HL-60 (cell line): ENCODE data around the gene NXPH4.
A peak's percentile ranks its signal among the peaks of the same experiment; 100 is the strongest.

Experiments
- DNase-seq, 2 experiments: peaks; one replicate each; pipeline ENCODE4 v3.0.0-alpha.2; 2010 to 2020; ENCODE audit warnings: low read depth in 1 of 2, low spot score in 1 of 2
- H3K27ac ChIP-seq: fragments of 250-450 bp; sonication (Bioruptor Pico); replicated peaks from 2 replicates; pipeline ENCODE4 v1.5.1; 2020; ENCODE audit warnings: mild to moderate bottlenecking, moderate library complexity
- H3K27me3 ChIP-seq: fragments of 250-450 bp; sonication (Bioruptor Pico); 2 replicates; pipeline ENCODE4 v1.5.1; 2021; ENCODE audit warnings: mild to moderate bottlenecking, moderate library complexity; ENCODE audit not compliant: insufficient read depth, poor library complexity, severe bottlenecking
- H3K4me3 ChIP-seq: replicated peaks from 2 replicates; pipeline ENCODE4 v1.5.1; 2011; ENCODE audit warnings: mild to moderate bottlenecking, control low read depth, low read length; ENCODE audit not compliant: insufficient read depth
- CTCF ChIP-seq: IDR thresholded peaks from one replicate; pipeline ENCODE4 v1.5.1; 2011; ENCODE audit warnings: low read length, control low read depth, inconsistent platforms; ENCODE audit not compliant: insufficient read depth
- GABPA ChIP-seq: IDR thresholded peaks from 2 replicates; pipeline ENCODE4 v1.6.1; 2012; ENCODE audit warnings: low read depth
- POLR2AphosphoS5 ChIP-seq: IDR thresholded peaks from 2 replicates; pipeline ENCODE4 v1.6.1; 2012; ENCODE audit warnings: low read depth
- SPI1 ChIP-seq: IDR thresholded peaks from 2 replicates; pipeline ENCODE4 v1.6.1; 2012; ENCODE audit warnings: low read depth, mild to moderate bottlenecking, borderline replicate concordance
- TF ChIP-seq, protein P1 (sequence below): IDR thresholded peaks from 2 replicates; pipeline ENCODE4 v1.6.1; 2012; ENCODE audit warnings: low read depth; ENCODE audit not compliant: insufficient replicate concordance

Gene NXPH4

GRCh38 chr12:57250541-57250940 lies 33.9 kb downstream of the NXPH4 start:
- Histone ChIP-seq H3K27ac (no peak overlapping the region), H3K27me3 (no peaks in the 10 kb centered on the region), H3K4me3 (no peak overlapping the region)
- TF ChIP-seq GABPA (no peak), SPI1 (no peak), CTCF (no peak), POLR2AphosphoS5 (no peak)
- TF ChIP-seq, protein P1, sequence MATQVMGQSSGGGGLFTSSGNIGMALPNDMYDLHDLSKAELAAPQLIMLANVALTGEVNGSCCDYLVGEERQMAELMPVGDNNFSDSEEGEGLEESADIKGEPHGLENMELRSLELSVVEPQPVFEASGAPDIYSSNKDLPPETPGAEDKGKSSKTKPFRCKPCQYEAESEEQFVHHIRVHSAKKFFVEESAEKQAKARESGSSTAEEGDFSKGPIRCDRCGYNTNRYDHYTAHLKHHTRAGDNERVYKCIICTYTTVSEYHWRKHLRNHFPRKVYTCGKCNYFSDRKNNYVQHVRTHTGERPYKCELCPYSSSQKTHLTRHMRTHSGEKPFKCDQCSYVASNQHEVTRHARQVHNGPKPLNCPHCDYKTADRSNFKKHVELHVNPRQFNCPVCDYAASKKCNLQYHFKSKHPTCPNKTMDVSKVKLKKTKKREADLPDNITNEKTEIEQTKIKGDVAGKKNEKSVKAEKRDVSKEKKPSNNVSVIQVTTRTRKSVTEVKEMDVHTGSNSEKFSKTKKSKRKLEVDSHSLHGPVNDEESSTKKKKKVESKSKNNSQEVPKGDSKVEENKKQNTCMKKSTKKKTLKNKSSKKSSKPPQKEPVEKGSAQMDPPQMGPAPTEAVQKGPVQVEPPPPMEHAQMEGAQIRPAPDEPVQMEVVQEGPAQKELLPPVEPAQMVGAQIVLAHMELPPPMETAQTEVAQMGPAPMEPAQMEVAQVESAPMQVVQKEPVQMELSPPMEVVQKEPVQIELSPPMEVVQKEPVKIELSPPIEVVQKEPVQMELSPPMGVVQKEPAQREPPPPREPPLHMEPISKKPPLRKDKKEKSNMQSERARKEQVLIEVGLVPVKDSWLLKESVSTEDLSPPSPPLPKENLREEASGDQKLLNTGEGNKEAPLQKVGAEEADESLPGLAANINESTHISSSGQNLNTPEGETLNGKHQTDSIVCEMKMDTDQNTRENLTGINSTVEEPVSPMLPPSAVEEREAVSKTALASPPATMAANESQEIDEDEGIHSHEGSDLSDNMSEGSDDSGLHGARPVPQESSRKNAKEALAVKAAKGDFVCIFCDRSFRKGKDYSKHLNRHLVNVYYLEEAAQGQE = no peak
- no peak for DNase-seq

GRCh38 chr12:57250956-57251355 lies 34.4 kb downstream of the NXPH4 start, which contains the start of gene STAC3:
STAC3 (minus strand) TSS chr12:57251187; CDS start chr12:57249636, 1,551 bp downstream.
- no peak within 1 kb of the TSS for H3K4me3 ChIP-seq
- H3K27me3 ChIP-seq = no peaks in the 10 kb centered on the region
- DNase-seq = no peak
- TF ChIP-seq SPI1 (no peak), POLR2AphosphoS5 (no peak), CTCF (no peak), GABPA (no peak)
- TF ChIP-seq, protein P1 = no peak
- no peak within 1 kb of the TSS for H3K27ac ChIP-seq

GRCh38 chr12:57254506-57255280 lies 38.1 kb downstream of the NXPH4 start:
- Histone ChIP-seq H3K27ac (no peak overlapping the region), H3K27me3 (no peaks in the 10 kb centered on the region), H3K4me3 (no peak overlapping the region)
- no peak for TF ChIP-seq CTCF
- TF ChIP-seq, protein P1 = peak; percentile 71
- DNase-seq = no peak
